HFFc6 (cell line): ENCODE measurements around the gene NUDT16L1. TPM values are rescaled to one million over a fixed set of nuclear protein-coding genes. Genes with fewer than 3 reads are reported as not detected.
A peak's percentile ranks its signal among the peaks of the same experiment; 100 is the strongest.

ENCODE experiments used
- DNase-seq: peaks from one replicate; pipeline ENCODE4 v3.0.0-alpha.2; 2018
- H3K27ac Mint-ChIP-seq: 2 replicates; pipeline ENCODE4 v1.8.0; 2020; ENCODE audit warnings: mild to moderate bottlenecking, mixed read lengths
- H3K27me3 Mint-ChIP-seq: 2 replicates; pipeline ENCODE4 v1.8.0; 2021; ENCODE audit warnings: mild to moderate bottlenecking, moderate library complexity, mixed read lengths; ENCODE audit not compliant: insufficient read depth
- H3K36me3 Mint-ChIP-seq: 2 replicates; pipeline ENCODE4 v1.8.0; 2021; ENCODE audit warnings: low read depth, mixed read lengths
- H3K4me1 Mint-ChIP-seq: 2 replicates; pipeline ENCODE4 v1.8.0; 2020; ENCODE audit warnings: low read depth, mixed read lengths
- H3K4me3 Mint-ChIP-seq: 2 replicates; pipeline ENCODE4 v1.8.0; 2020; ENCODE audit warnings: mild to moderate bottlenecking, moderate library complexity, mixed read lengths
- H3K9me3 Mint-ChIP-seq: 2 replicates; pipeline ENCODE4 v1.8.0; 2020; ENCODE audit warnings: mild to moderate bottlenecking, mixed read lengths
- total RNA-seq, 6 experiments: library from RNA; stranded (reverse); fragmentation: NEBNext Ultra II Directional; extraction: Animal tissue kit (Norgen Biotek cat#: 25700); gene quantifications; 2 replicates in 1 of 6; 3 replicates in 5 of 6; pipeline ENCODE4 v1.2.3, GENCODE V29; 2021
- TF ChIP-seq, protein P1 (sequence below): fragments of 200-600 bp; sonication (generic); IDR thresholded peaks from 2 replicates; pipeline ENCODE4 v1.5.0; 2021; ENCODE audit warnings: antibody characterized with exemption, mild to moderate bottlenecking

NUDT16L1 gene
- total RNA-seq, 6 experiments from 2014 or later, result 33.2 to 41.8 (median 34.3) TPM

DNA sequence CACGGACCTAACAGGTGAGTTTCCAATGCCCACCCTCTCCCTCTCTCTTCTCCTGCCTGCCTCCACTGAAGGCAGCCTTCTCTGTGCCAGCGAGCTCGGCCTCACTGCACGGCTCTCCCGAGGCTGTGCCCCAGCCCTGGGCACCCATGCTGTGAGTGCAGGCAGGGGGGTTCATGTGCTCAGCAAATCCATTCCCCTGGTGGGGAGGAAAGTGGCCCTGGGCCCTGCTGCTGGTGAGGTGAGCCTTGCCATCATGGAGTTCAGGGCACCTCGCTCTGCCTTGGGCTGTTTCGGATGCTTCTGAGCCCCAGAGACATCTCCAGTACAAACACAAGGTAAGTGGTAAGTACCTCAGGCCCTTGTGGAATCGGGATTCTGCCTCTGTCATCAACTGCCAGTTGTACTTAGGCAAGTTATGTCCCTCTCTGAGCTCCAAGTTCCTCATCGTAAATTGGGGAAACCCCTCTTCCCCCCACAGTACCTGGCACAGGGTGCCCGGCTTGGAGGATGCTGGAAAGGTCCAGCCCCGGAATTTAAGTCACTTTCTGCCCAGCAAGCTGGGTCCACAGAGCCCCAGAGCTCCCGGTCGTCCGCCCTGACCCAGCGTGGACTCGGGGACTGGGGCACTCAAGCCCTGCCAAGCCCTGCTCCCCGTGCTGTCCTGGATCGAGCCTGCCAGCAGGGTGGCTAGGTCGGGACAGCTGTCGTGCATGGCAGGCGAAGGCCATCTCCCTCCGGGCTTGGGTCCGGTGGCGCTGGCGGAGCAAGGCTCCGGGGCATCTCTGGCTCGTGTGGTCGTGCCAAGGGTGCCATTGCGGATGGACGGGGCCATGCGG, 684 bp upstream of the NUDT16L1 start:
- Mint-ChIP-seq H3K27ac (peak overlapping the region; percentile 65), H3K4me1 (peaks cover 16% of the 10 kb centered on the region), H3K4me3 (peak overlapping the region; percentile 90), H3K36me3 (no peaks in the 10 kb centered on the region; the same call in 1 of the 2 replicates), H3K9me3 (no peaks in the 10 kb centered on the region), H3K27me3 (peaks cover 9% of the 10 kb centered on the region)
- DNase-seq, result no peak
- TF ChIP-seq, protein P1, sequence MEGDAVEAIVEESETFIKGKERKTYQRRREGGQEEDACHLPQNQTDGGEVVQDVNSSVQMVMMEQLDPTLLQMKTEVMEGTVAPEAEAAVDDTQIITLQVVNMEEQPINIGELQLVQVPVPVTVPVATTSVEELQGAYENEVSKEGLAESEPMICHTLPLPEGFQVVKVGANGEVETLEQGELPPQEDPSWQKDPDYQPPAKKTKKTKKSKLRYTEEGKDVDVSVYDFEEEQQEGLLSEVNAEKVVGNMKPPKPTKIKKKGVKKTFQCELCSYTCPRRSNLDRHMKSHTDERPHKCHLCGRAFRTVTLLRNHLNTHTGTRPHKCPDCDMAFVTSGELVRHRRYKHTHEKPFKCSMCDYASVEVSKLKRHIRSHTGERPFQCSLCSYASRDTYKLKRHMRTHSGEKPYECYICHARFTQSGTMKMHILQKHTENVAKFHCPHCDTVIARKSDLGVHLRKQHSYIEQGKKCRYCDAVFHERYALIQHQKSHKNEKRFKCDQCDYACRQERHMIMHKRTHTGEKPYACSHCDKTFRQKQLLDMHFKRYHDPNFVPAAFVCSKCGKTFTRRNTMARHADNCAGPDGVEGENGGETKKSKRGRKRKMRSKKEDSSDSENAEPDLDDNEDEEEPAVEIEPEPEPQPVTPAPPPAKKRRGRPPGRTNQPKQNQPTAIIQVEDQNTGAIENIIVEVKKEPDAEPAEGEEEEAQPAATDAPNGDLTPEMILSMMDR, result no peak

DNA sequence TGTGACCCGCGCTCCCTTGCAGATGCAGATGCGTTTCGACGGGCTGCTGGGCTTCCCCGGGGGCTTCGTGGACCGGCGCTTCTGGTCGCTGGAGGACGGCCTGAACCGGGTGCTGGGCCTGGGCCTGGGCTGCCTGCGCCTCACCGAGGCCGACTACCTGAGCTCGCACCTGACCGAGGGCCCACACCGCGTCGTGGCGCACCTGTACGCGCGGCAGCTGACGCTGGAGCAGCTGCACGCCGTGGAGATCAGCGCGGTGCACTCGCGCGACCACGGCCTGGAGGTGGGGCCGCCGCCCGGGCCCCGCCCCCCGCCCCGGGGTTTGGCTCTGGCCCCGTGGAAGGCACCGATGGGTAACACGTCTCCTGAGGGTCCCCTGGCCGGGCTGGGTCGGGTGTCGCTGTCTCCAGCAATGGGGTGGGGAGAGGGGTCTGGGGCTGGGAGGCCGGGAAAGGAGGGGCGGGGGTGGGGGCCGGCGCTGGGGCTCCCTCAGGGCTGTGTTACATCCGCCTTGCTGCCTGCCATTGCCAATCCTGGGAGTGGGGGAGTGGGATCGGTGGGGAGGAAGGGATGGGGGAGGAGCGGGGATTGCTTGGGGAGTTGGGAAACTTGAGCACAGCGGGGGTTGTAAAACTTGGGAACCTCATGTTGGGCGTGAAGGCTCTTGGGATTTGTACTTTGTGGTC, 737 bp downstream of the NUDT16L1 start:
- Mint-ChIP-seq H3K9me3 (no peaks in the 10 kb centered on the region), H3K4me1 (peaks cover 16% of the 10 kb centered on the region), H3K36me3 (no peaks in the 10 kb centered on the region; the same call in 1 of the 2 replicates), H3K27ac (peak overlapping the region; percentile 83), H3K4me3 (peak overlapping the region; percentile 90), H3K27me3 (peaks cover 9% of the 10 kb centered on the region)
- TF ChIP-seq, protein P1, result no peak
- DNase-seq, result peak; percentile 25

GRCh38 chr16:4694642-4695451, 1.5 kb downstream of the NUDT16L1 start:
- peak; percentile 32 for DNase-seq
- TF ChIP-seq, protein P1, result peak; percentile 60; the same call in 1 of the 2 replicates
- no peaks in the 10 kb centered on the region for H3K9me3 Mint-ChIP-seq
- peaks cover 7% of the 10 kb centered on the region for H3K36me3 Mint-ChIP-seq
- peak overlapping the region; percentile 83 for H3K27ac Mint-ChIP-seq
- H3K4me1 Mint-ChIP-seq, result peaks cover 16% of the 10 kb centered on the region
- H3K4me3 Mint-ChIP-seq, result peak overlapping the region; percentile 90
- H3K27me3 Mint-ChIP-seq, result peaks cover 9% of the 10 kb centered on the region

GRCh38 chr16:4695473-4696171, 2.3 kb downstream of the NUDT16L1 start:
- TF ChIP-seq, protein P1, result no peak
- H3K27ac Mint-ChIP-seq, result peak overlapping the region; percentile 83
- H3K4me1 Mint-ChIP-seq, result peaks cover 16% of the 10 kb centered on the region
- peaks cover 8% of the 10 kb centered on the region for H3K27me3 Mint-ChIP-seq
- H3K4me3 Mint-ChIP-seq, result peak overlapping the region; percentile 90; the same call in 1 of the 2 replicates
- no peaks in the 10 kb centered on the region for H3K9me3 Mint-ChIP-seq
- DNase-seq, result no peak
- peaks cover 8% of the 10 kb centered on the region for H3K36me3 Mint-ChIP-seq
